HG02610 (cell line): ENCODE measurements around the gene PDLIM4.

ENCODE experiments used
- ATAC-seq: cut with Tn5 transposase; IDR thresholded peaks from one replicate; pipeline ENCODE4 v1.9.1; 2021; ENCODE audit warnings: mild to moderate bottlenecking, moderate library complexity; ENCODE audit not compliant: unreplicated experiment

The PDLIM4 gene

DNA sequence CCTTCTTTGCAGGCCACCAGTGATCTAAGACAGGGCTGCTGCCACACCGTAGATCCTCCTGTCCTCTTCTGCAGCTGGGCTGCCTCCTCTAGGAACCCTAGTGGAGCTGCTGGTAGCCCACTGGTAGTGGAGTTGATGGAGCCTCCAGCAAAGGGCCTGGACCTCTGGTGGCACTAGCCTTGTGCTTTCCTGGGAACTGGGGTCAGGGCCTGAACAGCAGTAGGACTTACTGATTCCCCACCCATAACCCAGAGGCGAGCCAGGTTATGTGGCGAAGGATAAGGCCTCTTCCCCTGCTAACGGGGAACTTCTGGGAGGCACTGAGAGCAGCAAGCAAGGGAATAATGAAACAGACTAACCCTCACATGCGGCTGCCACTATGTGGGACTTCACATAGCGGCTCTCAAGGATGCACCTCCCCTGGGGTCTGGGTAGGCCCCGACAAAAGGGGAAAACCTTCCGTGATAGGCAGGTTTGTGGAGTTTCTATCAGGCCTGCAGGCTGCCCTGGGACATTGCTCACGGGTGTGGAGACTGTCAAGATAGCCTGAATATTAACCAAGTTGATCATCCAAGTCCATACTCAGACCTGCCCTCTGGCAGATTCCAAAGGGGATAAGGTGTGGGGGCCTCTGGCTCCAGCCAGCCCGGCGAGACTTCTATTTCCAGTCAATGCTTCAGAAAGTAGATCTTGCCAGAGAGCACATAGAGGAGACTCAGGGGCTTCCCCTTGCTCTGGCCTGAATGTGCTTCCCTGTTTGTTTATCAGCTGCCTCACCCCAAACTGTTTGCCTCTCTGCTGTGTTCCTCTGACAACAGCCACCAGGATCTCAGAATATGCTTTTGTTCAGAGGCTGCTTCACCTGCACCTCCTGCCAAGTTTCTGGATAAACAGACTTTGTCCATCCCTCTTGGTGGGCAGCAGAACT lies 44.1 kb downstream of the PDLIM4 start:
- no peak for ATAC-seq

DNA sequence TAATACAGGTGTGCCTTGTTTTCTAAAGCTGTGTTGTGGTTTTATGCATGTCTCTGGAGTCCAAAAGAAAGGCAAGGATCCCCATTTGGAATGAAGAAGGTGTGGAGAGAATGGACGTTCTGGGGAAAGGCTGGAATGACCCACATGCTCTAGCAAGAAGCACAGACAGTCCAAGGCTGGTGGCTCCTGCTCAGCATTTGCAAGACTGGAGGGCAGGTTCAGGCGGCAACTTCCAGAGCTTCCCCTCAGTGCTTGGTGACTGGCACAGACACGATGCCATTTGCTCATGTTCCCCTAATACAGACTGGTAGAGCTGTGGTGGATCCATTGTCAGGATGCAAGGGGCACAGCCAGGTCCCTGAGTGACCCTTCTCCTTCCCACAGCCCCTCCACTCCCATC lies 44.9 kb downstream of the PDLIM4 start:
- no peak for ATAC-seq

DNA sequence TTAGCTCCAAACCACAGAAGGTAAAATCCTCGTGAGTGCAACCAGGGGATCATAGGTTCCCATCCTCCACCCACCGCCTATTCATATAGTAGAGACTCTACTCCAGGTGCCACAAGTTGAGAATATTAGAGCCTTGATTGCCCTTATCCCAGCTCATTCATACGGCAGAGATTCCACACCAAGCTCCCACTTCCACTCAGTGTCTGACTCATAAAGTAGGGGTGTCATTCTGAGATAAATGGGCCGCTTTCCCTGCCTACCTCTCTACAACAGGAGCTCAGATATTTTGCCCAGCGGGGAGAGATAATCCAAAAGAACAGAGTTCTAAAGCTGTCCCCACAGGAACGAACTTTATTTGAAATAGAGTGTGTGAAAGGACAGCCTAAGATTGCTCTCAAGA lies 46.1 kb downstream of the PDLIM4 start:
- ATAC-seq = no peak

DNA sequence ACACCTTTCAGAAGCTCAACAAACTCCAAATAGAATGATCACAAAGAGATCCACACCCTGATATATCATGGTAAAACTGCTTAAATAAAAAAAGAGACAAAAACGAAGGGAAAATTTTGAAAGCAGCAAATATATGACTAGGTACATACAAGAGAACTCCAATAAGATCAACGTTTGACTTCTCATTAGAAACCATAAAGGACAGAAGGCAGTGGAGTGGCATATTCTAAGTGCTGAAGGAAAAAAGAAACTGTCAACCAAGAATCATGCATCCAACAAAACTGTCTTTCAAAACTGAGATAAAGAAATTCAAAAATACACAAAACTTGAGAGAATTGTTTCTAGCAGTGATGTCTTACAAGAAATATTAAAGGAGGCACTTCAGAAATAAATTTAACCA lies 47.9 kb downstream of the PDLIM4 start:
- no peak for ATAC-seq

DNA sequence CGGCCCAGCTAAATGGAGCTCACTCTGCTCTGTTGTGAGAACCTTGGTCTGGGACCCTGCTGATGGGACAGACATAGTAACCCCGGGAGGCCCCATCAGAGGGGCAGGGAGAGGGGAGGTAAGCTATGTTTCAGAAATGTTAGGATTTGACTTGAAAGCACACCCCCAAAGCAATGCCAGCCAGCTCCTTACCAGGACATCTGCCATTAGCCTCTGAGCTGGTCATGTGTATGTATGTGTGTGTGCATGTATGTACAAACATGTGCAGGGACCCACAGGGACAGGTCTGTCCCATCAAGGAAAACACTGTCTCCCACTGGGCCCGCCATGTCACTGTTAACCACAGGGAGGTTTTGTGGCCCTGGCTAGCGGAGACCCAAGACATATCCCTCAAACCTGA lies 51.2 kb downstream of the PDLIM4 start:
- ATAC-seq = no peak

DNA sequence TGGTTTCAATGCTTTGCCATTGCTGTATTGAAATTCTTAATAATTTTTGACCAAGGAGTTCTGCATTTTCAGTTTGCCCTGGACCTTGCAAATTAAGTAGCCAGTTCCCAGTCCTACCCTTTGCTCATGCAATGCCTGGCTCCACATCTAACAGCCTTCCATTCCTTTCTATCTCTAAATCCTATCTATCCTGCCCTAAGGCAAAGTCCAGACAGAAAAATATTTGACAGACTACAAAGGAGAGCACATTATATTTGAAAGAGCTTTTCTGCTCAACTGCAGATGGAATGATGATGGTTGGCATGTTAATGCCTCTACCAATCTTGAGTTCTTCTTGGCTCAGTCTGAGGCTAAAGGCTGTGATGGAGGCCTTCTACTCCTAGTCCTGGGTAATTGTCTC lies 52.2 kb downstream of the PDLIM4 start:
- no peak for ATAC-seq

DNA sequence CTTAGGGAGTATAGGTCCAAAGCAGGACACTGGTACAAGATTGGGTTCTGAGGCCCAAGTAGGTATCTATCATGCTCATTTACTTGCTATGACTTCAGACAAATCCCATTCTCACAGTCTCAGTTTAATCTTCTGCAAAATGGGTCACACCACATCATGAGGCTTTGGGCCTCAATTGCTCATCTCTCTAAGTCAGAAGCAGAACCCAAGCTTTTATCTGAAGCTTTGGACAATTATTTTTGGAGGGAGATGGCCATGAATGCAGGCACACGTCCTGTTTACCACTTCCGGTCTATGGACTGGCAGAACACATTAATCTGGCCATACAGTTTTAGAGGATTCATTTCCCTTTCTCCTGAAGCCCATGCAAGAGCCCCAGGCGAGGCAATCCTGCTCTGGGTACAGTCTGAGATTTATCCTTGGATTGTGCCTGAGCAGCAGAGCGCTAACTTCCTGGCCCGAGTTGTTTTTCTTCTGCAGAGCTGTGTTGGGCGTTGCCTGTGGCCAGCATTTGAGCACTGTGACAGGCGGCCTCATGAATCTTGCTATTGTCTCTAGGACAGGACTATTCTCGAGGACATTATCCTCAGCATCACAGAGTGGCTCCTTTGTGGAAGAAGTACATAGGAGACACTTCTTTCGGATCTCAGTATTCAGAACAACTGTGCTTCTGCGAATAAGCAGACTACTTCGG lies 52.8 kb downstream of the PDLIM4 start:
- no peak for ATAC-seq

DNA sequence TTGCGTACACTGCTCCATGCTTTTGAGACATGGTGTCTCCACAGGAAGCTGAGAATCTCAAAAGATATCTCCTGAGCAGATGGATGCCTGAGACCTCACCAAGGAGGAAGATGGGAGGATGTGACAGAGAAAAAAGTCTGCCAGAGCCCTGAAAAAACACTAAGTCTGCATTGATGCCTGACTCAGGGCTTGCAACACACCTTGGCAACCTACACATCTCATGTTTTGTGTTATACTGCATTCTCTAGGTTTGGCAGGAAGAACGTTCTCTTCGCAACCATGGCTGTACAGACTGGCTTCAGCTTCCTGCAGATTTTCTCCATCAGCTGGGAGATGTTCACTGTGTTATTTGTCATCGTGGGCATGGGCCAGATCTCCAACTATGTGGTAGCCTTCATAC lies 55.9 kb downstream of the PDLIM4 start:
- no peak for ATAC-seq

DNA sequence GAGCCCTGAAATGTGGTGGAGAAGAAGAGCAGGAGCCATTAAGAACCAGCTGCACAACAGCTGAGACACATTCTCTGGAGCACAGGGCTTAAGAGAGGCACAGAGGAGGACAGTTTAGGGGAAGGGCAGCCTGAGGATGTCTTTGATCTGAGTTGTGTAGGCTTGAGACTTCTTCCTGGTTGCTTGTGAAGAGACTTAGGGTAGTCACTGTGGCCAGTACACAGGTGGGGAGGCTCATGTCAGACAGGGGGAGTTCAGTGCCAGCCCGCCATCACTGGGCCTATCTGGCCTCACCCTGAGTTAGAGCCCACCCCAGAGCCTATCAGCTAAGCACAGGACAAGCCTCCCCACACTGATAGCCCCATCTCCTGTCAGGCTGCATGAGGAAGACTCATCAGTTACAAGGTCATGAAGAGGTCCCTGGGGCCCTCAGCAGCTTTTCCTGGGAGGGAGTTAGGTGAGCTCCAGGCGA lies 56.5 kb downstream of the PDLIM4 start:
- ATAC-seq = no peak

DNA sequence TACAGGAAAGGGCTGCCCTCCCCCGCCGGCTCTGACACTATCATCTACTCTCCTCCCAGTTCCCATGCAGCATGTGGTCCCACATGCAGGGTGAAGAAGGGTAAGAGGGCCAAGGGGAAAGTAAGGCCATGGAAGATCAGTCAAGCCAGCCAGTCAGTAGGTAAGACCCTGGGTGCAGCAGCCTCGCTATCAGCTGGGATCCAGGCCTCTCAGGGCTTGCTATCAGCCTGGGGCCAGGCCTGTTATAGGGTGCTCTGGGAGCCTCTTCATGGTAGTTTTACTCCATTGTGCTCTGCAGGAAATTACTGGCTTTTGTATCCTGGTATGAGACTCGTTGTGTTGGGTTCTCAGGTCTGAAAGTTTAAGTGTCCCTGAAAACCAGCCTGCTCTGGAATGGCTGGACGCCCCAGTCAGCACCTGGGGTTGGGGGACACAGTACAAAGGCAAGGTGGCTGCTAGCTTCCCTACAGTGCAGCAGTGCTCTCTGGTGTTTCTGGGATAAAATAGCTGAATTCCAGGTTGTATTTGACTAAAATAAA lies 58.1 kb downstream of the PDLIM4 start:
- ATAC-seq = no peak

DNA sequence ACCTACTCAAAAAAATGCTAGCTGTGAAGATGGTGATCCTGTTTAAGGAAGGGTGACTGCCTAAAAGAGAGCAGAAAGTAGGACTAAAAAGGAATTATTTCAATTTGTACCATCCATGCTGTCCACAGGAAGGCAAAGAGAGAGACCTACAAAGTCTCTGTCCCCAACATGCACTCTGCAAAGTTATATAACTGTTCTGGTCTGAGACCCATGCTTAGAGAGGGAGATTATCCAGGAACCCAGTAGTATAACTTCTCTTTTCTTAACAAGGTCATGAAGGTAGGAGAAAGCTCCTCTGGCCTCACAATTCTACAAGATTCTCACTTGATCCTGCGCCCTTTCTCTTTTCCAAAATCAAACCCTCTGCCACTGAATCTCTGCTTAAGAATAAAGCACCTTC lies 62.5 kb downstream of the PDLIM4 start:
- no peak for ATAC-seq

DNA sequence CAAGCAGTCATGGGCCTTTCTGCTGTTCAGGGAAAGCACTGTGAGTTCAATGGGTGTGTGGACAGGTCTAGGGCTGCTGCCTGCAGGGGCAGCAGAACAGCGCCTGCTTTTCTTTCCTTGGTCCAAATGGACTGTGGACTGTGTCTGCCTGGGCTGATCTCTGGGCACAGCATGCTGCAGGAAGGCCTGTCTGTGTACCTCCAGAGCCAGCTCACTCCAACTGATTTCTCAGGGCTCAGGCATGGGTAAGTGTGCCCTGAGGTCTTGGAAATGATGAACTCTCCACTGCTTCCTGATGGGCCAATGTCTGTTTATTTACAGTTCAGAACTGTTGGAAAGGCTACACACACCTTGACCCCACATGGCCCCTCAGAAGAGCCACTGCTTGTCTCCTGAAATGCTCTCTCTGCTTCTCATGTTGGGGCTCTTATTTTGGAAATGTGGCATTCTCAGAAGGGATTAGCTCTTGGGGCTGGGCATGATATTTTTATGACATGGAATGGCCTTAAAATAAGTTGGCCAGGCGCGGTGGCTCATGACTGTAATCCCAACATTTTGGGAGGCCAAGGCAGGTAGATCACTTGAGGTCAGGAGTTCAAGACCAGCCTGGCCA lies 63.7 kb downstream of the PDLIM4 start:
- no peak for ATAC-seq

DNA sequence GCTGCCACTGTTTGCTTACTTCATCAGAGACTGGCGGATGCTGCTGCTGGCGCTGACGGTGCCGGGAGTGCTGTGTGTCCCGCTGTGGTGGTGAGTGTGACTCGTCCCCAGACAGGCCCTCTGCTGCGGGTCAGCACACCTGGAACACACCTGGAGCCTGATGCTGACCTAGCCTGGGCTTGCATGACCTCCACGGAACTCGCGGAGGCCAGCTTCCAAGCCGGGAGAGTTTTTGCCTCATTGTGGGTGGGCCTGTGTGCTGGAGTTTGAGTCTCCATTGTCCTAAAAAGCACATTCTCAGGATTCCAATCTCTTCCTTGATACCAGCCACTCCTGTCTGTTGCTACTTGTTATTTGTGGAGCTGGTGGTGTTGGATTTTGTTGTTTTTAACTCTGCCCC lies 64.8 kb downstream of the PDLIM4 start:
- no peak for ATAC-seq
